Effector memory CD4-positive, alpha-beta T cell (primary cell): ENCODE results near the gene MPRIP.

Source experiments
- DNase-seq, 3 donors: peaks; one replicate each; pipeline ENCODE4 v3.0.0-alpha.2; 2020
- H3K27ac ChIP-seq: 2 replicates; pipeline ENCODE4 v1.7.0; 2013; ENCODE audit warnings: mild to moderate bottlenecking, low read length, moderate library complexity; ENCODE audit not compliant: insufficient read depth, poor library complexity, severe bottlenecking
- H3K27me3 ChIP-seq: replicated peaks from 2 replicates; pipeline ENCODE4 v1.7.0; 2013; ENCODE audit warnings: mild to moderate bottlenecking, low read length; ENCODE audit not compliant: insufficient read depth, control insufficient read depth, poor library complexity, severe bottlenecking
- H3K36me3 ChIP-seq: 2 replicates; pipeline ENCODE4 v1.7.0; 2013; ENCODE audit warnings: mild to moderate bottlenecking, low read length, moderate library complexity; ENCODE audit not compliant: control insufficient read depth, insufficient read depth
- H3K4me1 ChIP-seq: 2 replicates; pipeline ENCODE4 v1.7.0; 2013; ENCODE audit warnings: low read length, mild to moderate bottlenecking; ENCODE audit not compliant: control insufficient read depth, insufficient read depth, poor library complexity, severe bottlenecking
- H3K4me3 ChIP-seq: 2 replicates; pipeline ENCODE4 v1.7.0; 2013; ENCODE audit warnings: low read length, low read depth, mild to moderate bottlenecking; ENCODE audit not compliant: insufficient read depth, poor library complexity, severe bottlenecking
- H3K9me3 ChIP-seq: 2 replicates; pipeline ENCODE4 v1.7.0; 2013; ENCODE audit warnings: mild to moderate bottlenecking, low read length, moderate library complexity; ENCODE audit not compliant: control insufficient read depth

The MPRIP gene

DNA sequence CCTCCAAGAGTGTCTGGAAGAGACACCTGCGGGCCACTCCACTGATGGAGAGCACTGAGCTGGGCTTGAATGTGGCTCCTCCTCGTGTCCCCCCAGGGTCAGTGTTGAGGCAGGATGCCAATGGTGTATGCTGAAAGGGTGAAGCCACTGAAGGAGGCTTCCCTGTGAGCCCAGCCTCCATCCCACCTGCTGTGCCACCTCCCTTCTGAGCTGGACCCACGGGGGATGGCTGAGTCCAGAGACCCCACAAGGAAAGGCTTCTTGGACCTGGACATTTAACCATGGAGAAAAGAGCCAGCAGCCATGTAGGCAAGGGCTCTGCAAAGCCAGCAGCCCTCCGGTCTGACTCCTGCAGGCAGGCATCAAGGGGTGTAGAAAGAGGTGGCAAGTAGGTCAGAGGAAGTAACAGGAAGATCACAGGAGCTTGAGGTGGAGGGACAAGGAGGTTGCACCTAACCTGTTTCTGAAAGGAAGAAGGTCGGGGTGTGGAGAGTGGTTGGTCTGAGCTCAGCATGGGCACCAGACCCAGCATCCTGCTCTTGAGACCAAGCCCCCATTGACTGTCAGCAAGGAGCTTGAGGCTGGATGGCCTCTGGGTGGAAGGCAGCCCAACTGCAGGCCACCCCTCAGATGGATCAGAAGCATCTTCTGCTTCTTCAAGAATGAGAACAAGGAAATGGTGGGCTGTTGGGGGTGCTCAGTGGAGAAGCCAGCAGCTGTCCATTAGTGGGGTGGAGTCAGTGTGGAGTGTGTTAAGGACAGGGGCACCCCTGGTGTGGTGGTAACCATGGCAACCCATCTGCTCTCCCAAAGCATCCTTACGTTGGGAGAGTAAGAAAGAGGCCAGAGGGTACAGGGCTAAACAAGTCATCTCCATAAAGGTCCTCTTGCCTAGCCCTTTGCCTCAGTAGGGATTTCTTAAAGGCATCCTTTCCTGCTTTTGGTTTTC, 83.2 kb downstream of the MPRIP start:
- Histone ChIP-seq H3K27me3 (no peaks in the 10 kb centered on the region), H3K4me1 (peaks cover 54% of the 10 kb centered on the region), H3K36me3 (peaks cover 14% of the 10 kb centered on the region), H3K4me3 (peak overlapping the region; percentile 6), H3K9me3 (no peaks in the 10 kb centered on the region), H3K27ac (peak overlapping the region; percentile 51)
- no peak for DNase-seq

DNA sequence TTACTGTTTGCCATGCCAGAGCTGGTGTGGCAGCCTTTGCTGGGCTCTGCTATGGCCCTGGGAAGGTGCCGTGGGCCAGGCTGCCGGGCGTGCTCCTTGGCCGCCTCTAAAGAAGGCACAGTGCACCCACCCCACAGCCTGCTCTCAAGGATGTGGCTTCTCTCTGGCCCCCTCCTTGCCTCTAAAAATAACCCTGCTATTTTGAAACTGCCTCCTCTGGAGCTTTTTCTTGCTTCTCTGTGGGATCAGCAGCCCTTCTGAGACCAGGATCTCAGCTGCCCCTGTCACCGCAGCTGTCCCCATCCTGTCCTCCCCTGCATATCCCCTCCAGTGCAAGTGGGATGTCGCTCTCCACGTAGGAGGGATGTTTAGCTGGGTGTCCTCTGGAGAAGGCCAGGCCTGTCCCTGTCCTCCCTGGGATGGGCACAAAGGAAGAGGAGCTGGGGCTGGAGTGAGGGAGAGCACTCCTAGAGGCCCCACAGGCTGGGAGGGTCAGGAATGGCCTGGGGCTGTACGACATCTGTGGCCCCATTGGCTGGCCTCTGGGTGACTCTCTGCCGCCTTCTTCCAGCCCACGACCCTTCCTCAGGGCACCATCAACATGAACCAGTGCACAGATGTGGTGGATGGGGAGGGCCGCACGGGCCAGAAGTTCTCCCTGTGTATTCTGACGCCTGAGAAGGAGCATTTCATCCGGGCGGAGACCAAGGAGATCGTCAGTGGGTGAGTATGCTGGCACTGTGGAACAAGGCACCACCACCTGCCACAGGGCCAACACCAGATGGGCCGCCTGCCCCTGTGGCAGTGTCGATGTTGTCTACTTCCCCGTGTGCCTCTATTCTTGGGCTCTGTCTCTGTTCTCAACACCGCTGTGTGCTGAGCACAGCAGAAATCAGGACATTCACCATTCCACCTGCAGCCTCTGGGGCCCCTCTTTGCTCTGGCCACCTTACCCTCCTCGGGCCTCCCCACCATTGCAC, 84.2 kb downstream of the MPRIP start:
- Histone ChIP-seq H3K9me3 (no peaks in the 10 kb centered on the region), H3K36me3 (peaks cover 20% of the 10 kb centered on the region), H3K27ac (peak overlapping the region; percentile 51), H3K4me1 (peaks cover 44% of the 10 kb centered on the region), H3K4me3 (peak overlapping the region; percentile 6), H3K27me3 (no peaks in the 10 kb centered on the region)
- no peak for DNase-seq

DNA sequence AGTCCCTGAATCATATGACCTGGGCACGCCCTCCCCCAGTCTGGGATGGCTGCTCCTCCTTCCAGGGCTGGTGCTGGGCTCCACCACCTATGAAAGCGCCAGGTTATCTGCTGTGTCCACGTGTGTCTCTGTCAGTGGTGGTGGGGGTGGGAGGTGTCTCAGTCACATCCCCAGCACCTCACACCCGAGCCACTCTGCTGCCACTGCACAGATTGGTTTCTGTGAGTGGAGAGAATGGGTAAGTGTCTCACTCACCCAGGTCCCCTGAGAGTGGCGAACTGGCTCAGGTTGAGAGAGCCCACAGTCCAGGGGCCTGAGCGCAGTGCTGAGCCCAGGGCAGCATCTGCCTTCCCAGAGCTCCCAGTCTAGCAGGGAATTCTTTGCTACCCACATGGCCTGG, 84.9 kb downstream of the MPRIP start:
- Histone ChIP-seq H3K27ac (peak overlapping the region; percentile 51), H3K4me1 (peaks cover 44% of the 10 kb centered on the region), H3K9me3 (no peaks in the 10 kb centered on the region), H3K4me3 (no peak overlapping the region), H3K27me3 (no peaks in the 10 kb centered on the region), H3K36me3 (peaks cover 26% of the 10 kb centered on the region)
- no peak for DNase-seq

DNA sequence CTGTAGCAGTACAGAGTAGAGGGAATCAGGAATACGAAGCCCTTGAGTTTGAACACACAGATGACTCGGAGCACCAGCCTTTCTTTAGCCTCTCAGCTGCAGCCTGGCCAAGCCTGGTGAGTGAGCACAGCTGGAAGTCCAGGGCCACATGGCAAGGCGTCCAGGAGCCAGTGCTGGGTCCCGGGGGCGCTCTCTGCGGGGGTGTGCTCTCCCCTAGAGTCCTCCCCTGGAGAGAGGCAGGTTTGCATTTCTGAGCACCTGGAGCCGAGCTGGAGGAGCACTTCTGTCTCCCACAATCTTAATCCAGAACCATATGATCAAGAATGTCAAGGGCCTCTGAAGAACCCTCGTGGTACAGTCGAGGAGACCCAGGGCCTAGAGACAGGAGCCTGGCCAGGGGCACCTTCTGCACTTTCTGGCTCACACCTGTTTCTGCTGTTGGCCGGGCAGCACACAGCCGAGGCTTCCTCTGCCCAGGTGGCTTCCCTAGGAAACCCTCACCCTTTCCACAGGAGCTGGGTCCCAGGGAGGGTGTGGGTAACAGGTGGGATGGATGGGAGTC, 85.6 kb downstream of the MPRIP start:
- Histone ChIP-seq H3K27me3 (no peaks in the 10 kb centered on the region), H3K9me3 (no peaks in the 10 kb centered on the region), H3K27ac (no peak overlapping the region), H3K36me3 (peaks cover 33% of the 10 kb centered on the region), H3K4me3 (no peak overlapping the region), H3K4me1 (peaks cover 43% of the 10 kb centered on the region)
- no peak for DNase-seq

DNA sequence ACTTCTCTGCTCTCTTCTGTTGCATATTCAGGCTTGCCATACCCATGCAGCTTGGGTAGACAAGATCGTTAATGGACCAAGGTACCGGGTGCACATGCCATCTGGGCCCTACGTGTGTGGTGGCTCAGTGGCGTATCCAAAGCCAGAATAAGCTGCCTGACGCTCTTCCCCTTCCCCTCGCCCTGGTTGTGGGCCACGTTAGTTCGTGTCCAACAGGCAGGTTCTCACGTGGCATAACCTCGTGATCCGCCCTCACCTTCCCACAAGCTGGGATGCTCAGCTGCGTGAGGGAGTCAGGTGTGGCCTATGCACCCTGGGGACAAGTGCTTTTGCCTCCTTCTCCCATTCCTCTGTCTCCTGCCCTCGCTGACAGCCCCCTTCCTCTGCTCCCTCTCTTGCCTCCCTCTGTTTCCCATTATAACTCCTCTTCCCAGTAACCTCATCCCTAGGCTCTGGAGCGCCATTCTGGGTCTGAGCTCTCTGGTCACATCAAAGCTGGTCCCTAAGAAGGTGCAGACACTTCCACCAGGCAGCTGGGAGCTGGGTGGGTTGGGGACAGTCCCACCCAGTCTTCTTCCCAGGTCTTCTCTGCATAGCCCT, 86.3 kb downstream of the MPRIP start:
- Histone ChIP-seq H3K9me3 (no peaks in the 10 kb centered on the region), H3K4me1 (peaks cover 39% of the 10 kb centered on the region), H3K4me3 (no peak overlapping the region), H3K27me3 (no peaks in the 10 kb centered on the region), H3K27ac (no peak overlapping the region), H3K36me3 (peaks cover 40% of the 10 kb centered on the region)
- no peak for DNase-seq

DNA sequence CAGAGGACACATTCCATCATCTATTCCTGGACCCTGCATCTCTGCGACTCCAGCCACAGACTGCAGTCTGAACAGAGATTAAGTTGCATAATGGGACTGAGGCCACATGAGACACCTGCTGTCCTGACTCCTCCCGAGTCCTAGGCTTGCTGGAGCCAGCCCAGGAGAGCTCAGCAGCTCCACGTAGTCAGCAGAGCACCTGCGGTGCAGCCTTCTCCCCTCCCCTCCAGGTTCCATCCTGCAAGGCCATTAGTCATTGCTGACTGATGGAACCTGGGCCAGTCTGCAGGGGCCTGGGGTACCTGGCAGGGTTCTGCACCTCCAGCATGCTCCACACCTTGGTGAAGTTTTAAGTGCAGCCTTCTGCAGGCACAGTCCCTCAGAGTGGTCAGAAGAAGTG, 87.2 kb downstream of the MPRIP start:
- H3K9me3 ChIP-seq, result no peaks in the 10 kb centered on the region
- H3K4me1 ChIP-seq, result peaks cover 36% of the 10 kb centered on the region
- no peak overlapping the region for H3K4me3 ChIP-seq
- no peak overlapping the region for H3K27ac ChIP-seq
- no peak for DNase-seq
- peaks cover 43% of the 10 kb centered on the region for H3K36me3 ChIP-seq
- no peaks in the 10 kb centered on the region for H3K27me3 ChIP-seq

DNA sequence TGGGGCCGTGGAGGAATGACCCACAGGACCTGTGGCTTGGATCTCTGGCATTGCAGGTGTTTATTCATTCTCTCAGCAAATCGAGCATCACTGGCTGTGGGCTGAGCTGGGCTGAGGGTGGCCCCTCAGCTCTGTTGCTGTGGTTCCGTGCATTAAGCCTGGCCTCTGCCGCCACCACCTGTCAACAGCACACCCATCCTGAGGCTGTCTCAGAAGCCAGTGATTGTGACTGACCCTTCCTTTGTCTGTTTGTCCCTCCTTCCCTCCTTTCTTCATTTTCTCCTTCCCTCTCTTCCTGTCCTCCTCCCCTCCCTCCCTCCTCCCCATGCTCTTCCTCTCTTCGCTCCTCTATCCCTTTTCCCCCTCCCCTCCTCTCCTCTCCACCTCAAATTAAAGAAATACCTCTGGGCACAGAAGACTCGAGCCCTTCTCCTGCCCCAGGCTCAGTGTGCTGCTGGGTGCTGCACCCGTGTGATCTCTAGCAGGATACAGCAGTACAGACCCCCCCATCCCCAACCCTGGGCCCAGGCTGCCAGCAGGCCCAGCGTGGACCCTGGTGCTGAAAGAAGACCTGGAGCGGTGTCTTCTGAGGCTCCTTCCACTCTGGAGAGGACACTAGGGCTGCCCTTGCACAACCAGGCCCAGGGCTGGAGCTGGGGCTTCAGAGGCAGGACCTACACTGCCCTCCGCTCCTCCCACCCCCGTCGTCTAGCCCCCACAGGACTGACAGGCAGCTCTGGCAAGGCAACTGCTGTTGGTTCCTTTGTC, 88.0 kb downstream of the MPRIP start:
- Histone ChIP-seq H3K4me3 (no peak overlapping the region), H3K27ac (no peak overlapping the region), H3K27me3 (no peaks in the 10 kb centered on the region), H3K36me3 (peaks cover 43% of the 10 kb centered on the region), H3K9me3 (no peaks in the 10 kb centered on the region), H3K4me1 (peaks cover 28% of the 10 kb centered on the region)
- no peak for DNase-seq

DNA sequence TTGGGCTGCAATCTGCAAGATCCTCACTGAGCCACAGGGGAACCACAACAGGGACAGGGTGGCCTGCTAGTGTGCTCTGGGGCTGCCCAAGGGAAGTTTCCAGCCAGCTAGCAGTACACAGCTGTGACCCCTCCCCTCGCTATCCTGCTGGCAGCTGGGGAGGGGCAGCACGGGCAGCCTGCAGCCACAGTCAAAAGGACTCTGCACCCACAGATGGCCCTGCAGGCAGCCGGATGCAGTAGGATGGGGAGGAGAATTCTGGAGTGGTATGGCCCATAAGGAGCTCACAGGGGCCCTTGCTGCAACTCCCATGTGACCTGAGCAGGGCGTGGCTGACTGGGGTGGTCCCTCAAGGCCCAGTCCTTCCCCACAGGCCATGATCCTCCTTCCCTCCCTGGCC, 89.6 kb downstream of the MPRIP start:
- H3K27ac ChIP-seq, result no peak overlapping the region
- H3K4me3 ChIP-seq, result no peak overlapping the region
- no peak for DNase-seq
- H3K4me1 ChIP-seq, result peaks cover 12% of the 10 kb centered on the region
- H3K36me3 ChIP-seq, result peaks cover 54% of the 10 kb centered on the region
- H3K27me3 ChIP-seq, result no peaks in the 10 kb centered on the region
- no peaks in the 10 kb centered on the region for H3K9me3 ChIP-seq

DNA sequence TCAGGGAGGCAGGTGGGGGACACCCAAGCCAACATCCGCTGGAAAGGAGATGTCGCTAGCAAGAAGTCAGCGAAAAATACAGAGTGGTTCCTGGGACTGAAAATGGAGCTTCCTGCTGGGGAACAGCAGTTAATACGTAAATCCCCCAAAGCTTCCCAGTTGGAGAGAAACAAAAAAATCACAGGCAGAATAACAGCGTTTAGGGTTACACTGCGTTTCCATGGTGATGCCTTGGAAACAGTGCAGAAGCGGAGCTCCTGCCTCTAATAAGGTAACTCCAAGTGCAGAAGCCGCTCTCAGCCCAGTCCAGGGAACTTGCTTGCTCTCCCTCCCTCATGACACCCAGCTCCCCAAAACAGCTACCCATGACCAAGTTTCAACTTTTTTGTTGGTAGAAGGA, 90.5 kb downstream of the MPRIP start:
- peaks cover 3% of the 10 kb centered on the region for H3K4me1 ChIP-seq
- peaks cover 55% of the 10 kb centered on the region for H3K36me3 ChIP-seq
- no peaks in the 10 kb centered on the region for H3K27me3 ChIP-seq
- no peak for DNase-seq
- no peak overlapping the region for H3K4me3 ChIP-seq
- H3K9me3 ChIP-seq, result no peaks in the 10 kb centered on the region
- H3K27ac ChIP-seq, result no peak overlapping the region
